ENCODE data around the gene EFNA5. TPM values are rescaled to one million over a fixed set of nuclear protein-coding genes. Genes with fewer than 3 reads are reported as not detected.

The EFNA5 gene
- total RNA-seq, 5 donors from 2014 or later (not counting 1 experiment from before 2014, with no cell fraction given), result 0.06 to 2.6 (median 0.21) TPM; not detected in 1

GRCh38 chr5:107532916-107533315 lies 137.8 kb downstream of the EFNA5 start:
- POLR2A ChIA-PET, result no interaction called here
- Histone ChIP-seq H3K4me3 (ENCODE audit: control insufficient read depth in 1 of 2, extremely low read depth in 1 of 2, low read length in 1 of 2) (no peak overlapping the region), H3K36me3 (ENCODE audit: control insufficient read depth in 2 of 2, extremely low read depth in 1 of 2, insufficient read depth in 1 of 2, low read length in 1 of 2) (no peaks in the 10 kb centered on the region), H3K27me3 (replicated peaks in 1 of 2; ENCODE audit: control insufficient read depth in 2 of 2, extremely low read depth in 1 of 2, insufficient read depth in 2 of 2, low read length in 1 of 2) (no peaks in the 10 kb centered on the region), H3K4me1 (ENCODE audit: control insufficient read depth in 1 of 2, extremely low read depth in 1 of 2, insufficient read depth in 2 of 2, low read length in 2 of 2) (peaks cover 0 to 3% of the 10 kb centered on the region in 2 experiments), H3K9me3 (no peaks in the 10 kb centered on the region), H3K27ac (ENCODE audit: low read length) (no peak overlapping the region)
- Mint-ChIP-seq H3K36me3 (no peaks in the 10 kb centered on the region), H3K4me3 (no peak overlapping the region), H3K4me1 (peaks cover 0 to 9% (median 0%) of the 10 kb centered on the region in 3 donors), H3K9me3 (peaks cover 0 to 3% (median 0%) of the 10 kb centered on the region in 3 donors), H3K27me3 (peaks cover 0 to 15% of the 10 kb centered on the region in 2 donors), H3K27ac (no peak overlapping the region)
- DNase-seq, result no peak
- CTCF ChIA-PET, result no interaction called here
- no peak for ATAC-seq (replicated peaks in 1 of 4)
- WGBS (ENCODE audit: insufficient coverage), result 100% methylated on average over 3 of the region's 7 CpGs

- no peaks in the 10 kb centered on the region for H3K36me3 Mint-ChIP-seq
- ATAC-seq (replicated peaks in 1 of 4) (no peak), DNase-seq (no peak)
- H3K4me3 ChIP-seq (ENCODE audit: control insufficient read depth in 1 of 2, extremely low read depth in 1 of 2, low read length in 1 of 2), result no peak overlapping the region
- peaks cover 0 to 3% (median 0%) of the 10 kb centered on the region in 3 donors for H3K9me3 Mint-ChIP-seq
- H3K4me1 ChIP-seq (ENCODE audit: control insufficient read depth in 1 of 2, extremely low read depth in 1 of 2, insufficient read depth in 2 of 2, low read length in 2 of 2), result peaks cover 0 to 3% of the 10 kb centered on the region in 2 experiments
- ChIA-PET CTCF (no interaction called here), POLR2A (no interaction called here)
- no peak overlapping the region for H3K4me3 Mint-ChIP-seq
- H3K27me3 Mint-ChIP-seq, result peaks cover 0 to 15% of the 10 kb centered on the region in 2 donors
- peaks cover 0 to 6% (median 0%) of the 10 kb centered on the region in 3 donors for H3K4me1 Mint-ChIP-seq
- 93% methylated on average over 4 of the region's 10 CpGs for WGBS (ENCODE audit: insufficient coverage)
- H3K27me3 ChIP-seq (replicated peaks in 1 of 2; ENCODE audit: control insufficient read depth in 2 of 2, extremely low read depth in 1 of 2, insufficient read depth in 2 of 2, low read length in 1 of 2), result no peaks in the 10 kb centered on the region
- H3K27ac ChIP-seq (ENCODE audit: low read length), result no peak overlapping the region
- H3K9me3 ChIP-seq, result no peaks in the 10 kb centered on the region
- no peak overlapping the region for H3K27ac Mint-ChIP-seq
- H3K36me3 ChIP-seq (ENCODE audit: control insufficient read depth in 2 of 2, extremely low read depth in 1 of 2, insufficient read depth in 1 of 2, low read length in 1 of 2), result no peaks in the 10 kb centered on the region
These were observed 138.4 kb downstream of the EFNA5 start for GRCh38 chr5:107532169-107532878.

GRCh38 chr5:107531308-107531707 lies 139.4 kb downstream of the EFNA5 start:
- ATAC-seq (replicated peaks in 1 of 4) (no peak), DNase-seq (no peak)
- CTCF ChIA-PET, result no interaction called here
- Histone ChIP-seq H3K36me3 (ENCODE audit: control insufficient read depth in 2 of 2, extremely low read depth in 1 of 2, insufficient read depth in 1 of 2, low read length in 1 of 2) (no peaks in the 10 kb centered on the region), H3K27ac (ENCODE audit: low read length) (no peak overlapping the region), H3K4me3 (ENCODE audit: control insufficient read depth in 1 of 2, extremely low read depth in 1 of 2, low read length in 1 of 2) (no peak overlapping the region), H3K4me1 (ENCODE audit: control insufficient read depth in 1 of 2, extremely low read depth in 1 of 2, insufficient read depth in 2 of 2, low read length in 2 of 2) (peaks cover 0 to 3% of the 10 kb centered on the region in 2 experiments), H3K27me3 (replicated peaks in 1 of 2; ENCODE audit: control insufficient read depth in 2 of 2, extremely low read depth in 1 of 2, insufficient read depth in 2 of 2, low read length in 1 of 2) (no peaks in the 10 kb centered on the region), H3K9me3 (no peaks in the 10 kb centered on the region)
- Mint-ChIP-seq H3K27ac (no peak overlapping the region), H3K4me3 (no peak overlapping the region), H3K27me3 (peaks cover 0 to 15% of the 10 kb centered on the region in 2 donors), H3K9me3 (peaks cover 0 to 3% (median 0%) of the 10 kb centered on the region in 3 donors), H3K4me1 (peaks cover 0 to 6% (median 0%) of the 10 kb centered on the region in 3 donors), H3K36me3 (no peaks in the 10 kb centered on the region)
- 76% methylated on average over 3 of the region's 7 CpGs for WGBS (ENCODE audit: insufficient coverage)
- POLR2A ChIA-PET, result no interaction called here

- ATAC-seq (replicated peaks in 1 of 4) (no peak), DNase-seq (no peak)
- ChIA-PET CTCF (no interaction called here), POLR2A (no interaction called here)
- H3K4me1 Mint-ChIP-seq, result peaks cover 0 to 6% (median 0%) of the 10 kb centered on the region in 3 donors
- Histone ChIP-seq H3K9me3 (no peaks in the 10 kb centered on the region), H3K4me1 (ENCODE audit: control insufficient read depth in 1 of 2, extremely low read depth in 1 of 2, insufficient read depth in 2 of 2, low read length in 2 of 2) (peaks cover 0 to 3% of the 10 kb centered on the region in 2 experiments), H3K27ac (ENCODE audit: low read length) (no peak overlapping the region), H3K4me3 (ENCODE audit: control insufficient read depth in 1 of 2, extremely low read depth in 1 of 2, low read length in 1 of 2) (no peak overlapping the region), H3K27me3 (replicated peaks in 1 of 2; ENCODE audit: control insufficient read depth in 2 of 2, extremely low read depth in 1 of 2, insufficient read depth in 2 of 2, low read length in 1 of 2) (no peaks in the 10 kb centered on the region), H3K36me3 (ENCODE audit: control insufficient read depth in 2 of 2, extremely low read depth in 1 of 2, insufficient read depth in 1 of 2, low read length in 1 of 2) (no peaks in the 10 kb centered on the region)
- no peak overlapping the region for H3K4me3 Mint-ChIP-seq
- no peaks in the 10 kb centered on the region for H3K36me3 Mint-ChIP-seq
- H3K27me3 Mint-ChIP-seq, result peaks cover 0 to 15% of the 10 kb centered on the region in 2 donors
- no peak overlapping the region for H3K27ac Mint-ChIP-seq
- H3K9me3 Mint-ChIP-seq, result peaks cover 0 to 3% (median 0%) of the 10 kb centered on the region in 3 donors
These were observed 141.1 kb downstream of the EFNA5 start for GRCh38 chr5:107529618-107530017.

- H3K27me3 Mint-ChIP-seq, result peaks cover 0 to 9% of the 10 kb centered on the region in 2 donors
- H3K27ac Mint-ChIP-seq, result no peak overlapping the region
- H3K36me3 Mint-ChIP-seq, result no peaks in the 10 kb centered on the region
- no peak for DNase-seq
- POLR2A ChIA-PET, result no interaction called here
- Histone ChIP-seq H3K27ac (ENCODE audit: low read length) (no peak overlapping the region), H3K27me3 (replicated peaks in 1 of 2; ENCODE audit: control insufficient read depth in 2 of 2, extremely low read depth in 1 of 2, insufficient read depth in 2 of 2, low read length in 1 of 2) (no peaks in the 10 kb centered on the region), H3K4me1 (ENCODE audit: control insufficient read depth in 1 of 2, extremely low read depth in 1 of 2, insufficient read depth in 2 of 2, low read length in 2 of 2) (no peaks in the 10 kb centered on the region), H3K36me3 (ENCODE audit: control insufficient read depth in 2 of 2, extremely low read depth in 1 of 2, insufficient read depth in 1 of 2, low read length in 1 of 2) (no peaks in the 10 kb centered on the region), H3K9me3 (no peaks in the 10 kb centered on the region), H3K4me3 (ENCODE audit: control insufficient read depth in 1 of 2, extremely low read depth in 1 of 2, low read length in 1 of 2) (no peak overlapping the region)
- H3K4me3 Mint-ChIP-seq, result no peak overlapping the region
- no peak for ATAC-seq (replicated peaks in 1 of 4)
- CTCF ChIA-PET, result interaction anchor here in 1 of 2 donors (0.6 kb wide), 1 partner anchor 21 kb away, joined by 5 read pairs; no protein-coding TSS in a partner anchor
- H3K9me3 Mint-ChIP-seq, result peaks cover 0 to 3% (median 0%) of the 10 kb centered on the region in 3 donors
- H3K4me1 Mint-ChIP-seq, result no peaks in the 10 kb centered on the region
These were observed 144.3 kb downstream of the EFNA5 start for GRCh38 chr5:107526270-107526937.

GRCh38 chr5:107524111-107524510 lies 146.6 kb downstream of the EFNA5 start:
- ChIA-PET CTCF (no interaction called here), POLR2A (no interaction called here)
- WGBS (ENCODE audit: insufficient coverage), result 85% methylated on average over 2 of the region's 2 CpGs

More at GRCh38 chr5:107524111-107524510, 146.6 kb downstream of the EFNA5 start:
- H3K27ac ChIP-seq (ENCODE audit: low read length), result no peak overlapping the region
- ATAC-seq (replicated peaks in 1 of 4) (no peak), DNase-seq (no peak)
- Mint-ChIP-seq H3K36me3 (no peaks in the 10 kb centered on the region), H3K4me1 (no peaks in the 10 kb centered on the region), H3K27me3 (peaks cover 0 to 5% of the 10 kb centered on the region in 2 donors), H3K9me3 (no peaks in the 10 kb centered on the region), H3K27ac (no peak overlapping the region), H3K4me3 (no peak overlapping the region)
- no peak overlapping the region for H3K4me3 ChIP-seq (ENCODE audit: control insufficient read depth in 1 of 2, extremely low read depth in 1 of 2, low read length in 1 of 2)
- H3K27me3 ChIP-seq (replicated peaks in 1 of 2; ENCODE audit: control insufficient read depth in 2 of 2, extremely low read depth in 1 of 2, insufficient read depth in 2 of 2, low read length in 1 of 2), result no peaks in the 10 kb centered on the region
- H3K4me1 ChIP-seq (ENCODE audit: control insufficient read depth in 1 of 2, extremely low read depth in 1 of 2, insufficient read depth in 2 of 2, low read length in 2 of 2), result peaks cover 0 to 2% of the 10 kb centered on the region in 2 experiments
- H3K36me3 ChIP-seq (ENCODE audit: control insufficient read depth in 2 of 2, extremely low read depth in 1 of 2, insufficient read depth in 1 of 2, low read length in 1 of 2), result no peaks in the 10 kb centered on the region
- H3K9me3 ChIP-seq, result no peaks in the 10 kb centered on the region
